ENCODE measurements around the gene HSPA1B.

HSPA1B gene

GRCh38 chr6:31781244-31782125 is 46.1 kb upstream of the HSPA1B start:
- H3K9me3 ChIP-seq (ENCODE audit: control extremely low read depth in 1 of 5, control insufficient read depth in 4 of 5, insufficient read depth in 2 of 5, low read depth in 1 of 5, low read length in 4 of 5), result no peaks in the 10 kb centered on the region
- H3K4me1 ChIP-seq (ENCODE audit: control extremely low read depth in 1 of 4, control insufficient read depth in 4 of 4, insufficient read depth in 4 of 4, low read length in 3 of 4), result peaks cover 0 to 17% (median 12%) of the 10 kb centered on the region in 4 experiments
- ChIA-PET CTCF (interaction anchor here (1.6 to 2.6 kb wide), 2 partner anchors 10 to 70 kb away, joined by 3 to 9 read pairs; no protein-coding TSS in a partner anchor), POLR2A (no interaction called here)
- DNase-seq, result no peak
- H3K36me3 ChIP-seq (ENCODE audit: control insufficient read depth in 4 of 4, insufficient read depth in 4 of 4, low read length in 3 of 4), result peaks cover 9 to 74% (median 64%) of the 10 kb centered on the region in 4 experiments
- H3K4me3 ChIP-seq (ENCODE audit: control insufficient read depth in 1 of 7, extremely low read depth in 1 of 7, insufficient read depth in 4 of 7, low read depth in 2 of 7, low read length in 6 of 7), result no peak overlapping the region
- WGBS (ENCODE audit: insufficient coverage), result 96% methylated on average over 20 of the region's 23 CpGs
- H3K27me3 ChIP-seq (replicated peaks in 2 of 5; ENCODE audit: control insufficient read depth in 4 of 5, insufficient read depth in 5 of 5, low read length in 4 of 5), result no peaks in the 10 kb centered on the region
- H3K27ac ChIP-seq (ENCODE audit: insufficient read depth in 1 of 2, low read depth in 1 of 2, low read length in 2 of 2, poor library complexity in 1 of 2, severe bottlenecking in 2 of 2), result no peak overlapping the region

DNA sequence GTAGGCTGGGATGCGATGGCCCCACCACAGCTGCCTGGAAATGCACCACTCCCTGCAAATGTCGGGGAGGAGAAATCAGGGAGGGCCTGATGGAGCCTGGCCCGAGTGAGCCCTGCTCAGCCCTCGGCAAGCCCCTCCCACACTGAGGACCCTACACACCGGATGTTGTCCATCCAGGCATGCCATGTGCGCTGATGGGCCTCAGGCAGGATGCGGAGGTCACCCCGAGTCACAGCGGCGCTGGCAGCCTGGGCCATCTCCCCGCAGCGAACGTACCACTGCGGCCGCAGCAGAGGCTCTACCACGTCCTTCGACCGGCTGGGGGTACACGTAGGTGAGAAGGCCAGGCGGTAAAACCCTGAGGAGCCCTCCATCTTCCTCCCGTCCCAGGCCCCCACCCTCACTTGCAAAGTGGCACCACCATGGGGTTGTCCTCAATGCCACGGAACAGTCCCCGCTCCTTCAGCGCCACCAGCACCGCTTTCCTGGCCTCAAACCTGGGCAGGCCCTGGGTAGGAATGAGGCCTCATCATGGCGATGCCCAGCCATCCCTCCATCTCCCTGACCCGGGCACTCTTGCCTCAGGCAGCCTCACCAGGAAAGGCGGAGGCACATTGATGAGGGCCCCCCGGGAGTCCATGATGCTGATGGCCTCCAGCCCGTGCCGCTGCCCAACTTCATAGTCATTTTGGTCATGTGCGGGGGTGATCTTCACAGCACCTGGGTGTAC is 45.2 kb upstream of the HSPA1B start:
- Histone ChIP-seq H3K4me1 (ENCODE audit: control extremely low read depth in 1 of 4, control insufficient read depth in 4 of 4, insufficient read depth in 4 of 4, low read length in 3 of 4) (peaks cover 0 to 9% (median 4%) of the 10 kb centered on the region in 4 experiments), H3K9me3 (ENCODE audit: control extremely low read depth in 1 of 5, control insufficient read depth in 4 of 5, insufficient read depth in 2 of 5, low read depth in 1 of 5, low read length in 4 of 5) (no peaks in the 10 kb centered on the region), H3K27ac (ENCODE audit: insufficient read depth in 1 of 2, low read depth in 1 of 2, low read length in 2 of 2, poor library complexity in 1 of 2, severe bottlenecking in 2 of 2) (no peak overlapping the region), H3K27me3 (replicated peaks in 2 of 5; ENCODE audit: control insufficient read depth in 4 of 5, insufficient read depth in 5 of 5, low read length in 4 of 5) (no peaks in the 10 kb centered on the region), H3K36me3 (ENCODE audit: control insufficient read depth in 4 of 4, insufficient read depth in 4 of 4, low read length in 3 of 4) (peaks cover 9 to 76% (median 65%) of the 10 kb centered on the region in 4 experiments), H3K4me3 (ENCODE audit: control insufficient read depth in 1 of 7, extremely low read depth in 1 of 7, insufficient read depth in 4 of 7, low read depth in 2 of 7, low read length in 6 of 7) (no peak overlapping the region)
- WGBS (ENCODE audit: insufficient coverage), result 94% methylated on average over 31 of the region's 32 CpGs
- ChIA-PET CTCF (interaction anchor here (1.0 to 2.6 kb wide), 2 partner anchors 9 to 86 kb away, joined by 3 to 9 read pairs; no protein-coding TSS in a partner anchor), POLR2A (no interaction called here)
- DNase-seq, result no peak

GRCh38 chr6:31784098-31784925 is 43.2 kb upstream of the HSPA1B start:
- no peak overlapping the region for H3K27ac ChIP-seq (ENCODE audit: insufficient read depth in 1 of 2, low read depth in 1 of 2, low read length in 2 of 2, poor library complexity in 1 of 2, severe bottlenecking in 2 of 2)
- ChIA-PET POLR2A (no interaction called here), CTCF (interaction anchor here (0.8 to 1.7 kb wide), 6 partner anchors 11 to 46 kb away, joined by 3 to 9 read pairs (median 3); partner anchors contain the start of gene LSM2)
- no peak overlapping the region for H3K4me3 ChIP-seq (ENCODE audit: control insufficient read depth in 1 of 7, extremely low read depth in 1 of 7, insufficient read depth in 4 of 7, low read depth in 2 of 7, low read length in 6 of 7)
- no peaks in the 10 kb centered on the region for H3K9me3 ChIP-seq (ENCODE audit: control extremely low read depth in 1 of 5, control insufficient read depth in 4 of 5, insufficient read depth in 2 of 5, low read depth in 1 of 5, low read length in 4 of 5)
- WGBS (ENCODE audit: insufficient coverage), result 97% methylated on average over 12 of the region's 15 CpGs
- H3K36me3 ChIP-seq (ENCODE audit: control insufficient read depth in 4 of 4, insufficient read depth in 4 of 4, low read length in 3 of 4), result peaks cover 7 to 70% (median 58%) of the 10 kb centered on the region in 4 experiments
- H3K27me3 ChIP-seq (replicated peaks in 2 of 5; ENCODE audit: control insufficient read depth in 4 of 5, insufficient read depth in 5 of 5, low read length in 4 of 5), result no peaks in the 10 kb centered on the region
- no peak for DNase-seq
- H3K4me1 ChIP-seq (ENCODE audit: control extremely low read depth in 1 of 4, control insufficient read depth in 4 of 4, insufficient read depth in 4 of 4, low read length in 3 of 4), result no peaks in the 10 kb centered on the region

DNA sequence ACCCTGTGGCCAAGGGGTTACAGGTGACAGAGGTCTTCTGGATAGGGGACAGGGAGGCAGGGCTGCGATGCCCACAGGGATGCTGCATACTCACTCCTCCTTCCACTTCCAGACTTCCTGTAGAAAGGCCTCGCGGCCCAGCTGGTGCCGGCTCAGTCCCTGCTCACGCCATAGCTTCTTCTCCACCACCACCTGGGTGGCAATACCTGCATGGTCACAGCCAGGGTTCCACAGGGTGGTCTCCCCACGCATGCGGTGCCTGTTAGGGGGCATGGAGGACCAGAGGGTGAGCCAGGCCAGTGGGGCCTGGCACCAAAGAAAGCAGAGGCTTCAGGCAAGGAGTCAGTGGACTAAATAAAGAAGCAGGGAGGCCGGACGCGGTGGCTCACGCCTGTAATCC is 42.1 kb upstream of the HSPA1B start:
- H3K36me3 ChIP-seq (ENCODE audit: control insufficient read depth in 4 of 4, insufficient read depth in 4 of 4, low read length in 3 of 4), result peaks cover 7 to 61% (median 50%) of the 10 kb centered on the region in 4 experiments
- ChIA-PET POLR2A (no interaction called here), CTCF (interaction anchor here (0.8 to 2.1 kb wide), 7 partner anchors 10 to 54 kb away, joined by 3 to 9 read pairs (median 3); no protein-coding TSS in a partner anchor)

DNA sequence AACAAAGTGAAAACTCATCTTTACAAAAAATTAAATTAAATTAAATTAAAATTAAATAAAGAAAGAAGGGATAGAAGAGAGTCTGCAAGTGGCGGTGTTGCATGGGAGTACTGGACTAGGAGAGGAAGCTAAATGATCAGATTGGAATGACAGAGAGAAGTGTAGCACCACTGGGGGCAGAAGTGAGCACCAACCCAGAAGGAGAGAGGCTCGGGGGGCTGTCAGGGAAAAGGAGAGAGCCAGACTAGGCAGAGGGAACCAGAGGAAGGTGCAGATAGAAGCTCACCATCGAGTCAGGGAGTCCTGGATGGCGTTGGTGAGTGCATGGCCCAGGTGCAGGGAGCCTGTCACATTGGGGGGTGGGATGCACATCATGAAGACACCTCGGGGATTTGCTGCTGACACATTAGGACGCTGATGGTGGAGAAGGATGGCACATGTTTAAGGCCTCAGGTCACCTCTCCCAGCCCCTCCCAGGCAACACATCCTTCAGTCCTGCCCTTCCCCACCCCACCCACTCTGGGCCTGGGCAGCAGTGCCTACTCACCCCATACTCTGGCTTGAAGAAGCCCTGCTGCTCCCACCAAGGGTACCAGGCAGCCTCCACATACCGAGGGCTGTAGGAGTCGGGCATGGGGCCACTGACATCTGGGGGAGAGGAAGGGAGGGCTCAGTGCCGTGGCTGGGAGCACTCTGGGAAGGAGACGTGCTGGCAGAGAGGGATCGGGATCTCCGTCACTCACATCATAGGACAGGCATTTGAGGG is 36.0 kb upstream of the HSPA1B start:
- Histone ChIP-seq H3K27ac (ENCODE audit: insufficient read depth in 1 of 2, low read depth in 1 of 2, low read length in 2 of 2, poor library complexity in 1 of 2, severe bottlenecking in 2 of 2) (no peak overlapping the region), H3K36me3 (ENCODE audit: control insufficient read depth in 4 of 4, insufficient read depth in 4 of 4, low read length in 3 of 4) (peaks cover 0 to 27% (median 18%) of the 10 kb centered on the region in 4 experiments), H3K4me1 (ENCODE audit: control extremely low read depth in 1 of 4, control insufficient read depth in 4 of 4, insufficient read depth in 4 of 4, low read length in 3 of 4) (peaks cover 8 to 49% (median 36%) of the 10 kb centered on the region in 4 experiments), H3K4me3 (ENCODE audit: control insufficient read depth in 1 of 7, extremely low read depth in 1 of 7, insufficient read depth in 4 of 7, low read depth in 2 of 7, low read length in 6 of 7) (no peak overlapping the region), H3K9me3 (ENCODE audit: control extremely low read depth in 1 of 5, control insufficient read depth in 4 of 5, insufficient read depth in 2 of 5, low read depth in 1 of 5, low read length in 4 of 5) (no peaks in the 10 kb centered on the region), H3K27me3 (replicated peaks in 2 of 5; ENCODE audit: control insufficient read depth in 4 of 5, insufficient read depth in 5 of 5, low read length in 4 of 5) (no peaks in the 10 kb centered on the region)
- peak in 2 of 3 donors; percentile 65 to 72 for DNase-seq
- CTCF ChIA-PET, result interaction anchor here (0.7 to 3.8 kb wide), 15 partner anchors 8 to 250 kb away, joined by 3 to 18 read pairs (median 5); partner anchors contain the start of genes HSPA1B and LSM2
- POLR2A ChIA-PET, result interaction anchor here (0.5 to 1.3 kb wide), 7 partner anchors 16 to 1871 kb away, joined by 3 to 5 read pairs (median 3); partner anchors contain the start of genes HSPA1B and LSM2
- 68% methylated on average over 7 of the region's 12 CpGs for WGBS (ENCODE audit: insufficient coverage)

More for the DNA sequence above, 42.1 kb upstream of the HSPA1B start:
- Histone ChIP-seq H3K27me3 (replicated peaks in 2 of 5; ENCODE audit: control insufficient read depth in 4 of 5, insufficient read depth in 5 of 5, low read length in 4 of 5) (no peaks in the 10 kb centered on the region), H3K27ac (ENCODE audit: insufficient read depth in 1 of 2, low read depth in 1 of 2, low read length in 2 of 2, poor library complexity in 1 of 2, severe bottlenecking in 2 of 2) (no peak overlapping the region), H3K9me3 (ENCODE audit: control extremely low read depth in 1 of 5, control insufficient read depth in 4 of 5, insufficient read depth in 2 of 5, low read depth in 1 of 5, low read length in 4 of 5) (no peaks in the 10 kb centered on the region), H3K4me3 (ENCODE audit: control insufficient read depth in 1 of 7, extremely low read depth in 1 of 7, insufficient read depth in 4 of 7, low read depth in 2 of 7, low read length in 6 of 7) (no peak overlapping the region), H3K4me1 (ENCODE audit: control extremely low read depth in 1 of 4, control insufficient read depth in 4 of 4, insufficient read depth in 4 of 4, low read length in 3 of 4) (no peaks in the 10 kb centered on the region)
- DNase-seq, result no peak
- WGBS (ENCODE audit: insufficient coverage), result 93% methylated on average over 5 of the region's 11 CpGs

GRCh38 chr6:31792090-31792374 is 35.5 kb upstream of the HSPA1B start:
- no peak for DNase-seq
- CTCF ChIA-PET, result interaction anchor here (0.7 to 3.8 kb wide), 6 partner anchors 11 to 251 kb away, joined by 3 to 18 read pairs (median 6); partner anchors contain the start of gene LSM2
- Histone ChIP-seq H3K4me1 (ENCODE audit: control extremely low read depth in 1 of 4, control insufficient read depth in 4 of 4, insufficient read depth in 4 of 4, low read length in 3 of 4) (peaks cover 8 to 54% (median 37%) of the 10 kb centered on the region in 4 experiments), H3K4me3 (ENCODE audit: control insufficient read depth in 1 of 7, extremely low read depth in 1 of 7, insufficient read depth in 4 of 7, low read depth in 2 of 7, low read length in 6 of 7) (peak overlapping the region in 2 of 7 experiments; percentile 4 to 49), H3K27ac (ENCODE audit: insufficient read depth in 1 of 2, low read depth in 1 of 2, low read length in 2 of 2, poor library complexity in 1 of 2, severe bottlenecking in 2 of 2) (no peak overlapping the region), H3K27me3 (replicated peaks in 2 of 5; ENCODE audit: control insufficient read depth in 4 of 5, insufficient read depth in 5 of 5, low read length in 4 of 5) (no peaks in the 10 kb centered on the region), H3K36me3 (ENCODE audit: control insufficient read depth in 4 of 4, insufficient read depth in 4 of 4, low read length in 3 of 4) (peaks cover 0 to 31% (median 18%) of the 10 kb centered on the region in 4 experiments), H3K9me3 (ENCODE audit: control extremely low read depth in 1 of 5, control insufficient read depth in 4 of 5, insufficient read depth in 2 of 5, low read depth in 1 of 5, low read length in 4 of 5) (no peaks in the 10 kb centered on the region)
- POLR2A ChIA-PET, result interaction anchor here (1.3 kb wide), 1 partner anchor 15 kb away, joined by 3 read pairs; the partner anchor contains the start of gene LSM2
- no CpG with 5 or more reads among the region's 3 CpGs for WGBS (ENCODE audit: insufficient coverage)
